ENCODE data around the gene CHMP3.

DNA sequence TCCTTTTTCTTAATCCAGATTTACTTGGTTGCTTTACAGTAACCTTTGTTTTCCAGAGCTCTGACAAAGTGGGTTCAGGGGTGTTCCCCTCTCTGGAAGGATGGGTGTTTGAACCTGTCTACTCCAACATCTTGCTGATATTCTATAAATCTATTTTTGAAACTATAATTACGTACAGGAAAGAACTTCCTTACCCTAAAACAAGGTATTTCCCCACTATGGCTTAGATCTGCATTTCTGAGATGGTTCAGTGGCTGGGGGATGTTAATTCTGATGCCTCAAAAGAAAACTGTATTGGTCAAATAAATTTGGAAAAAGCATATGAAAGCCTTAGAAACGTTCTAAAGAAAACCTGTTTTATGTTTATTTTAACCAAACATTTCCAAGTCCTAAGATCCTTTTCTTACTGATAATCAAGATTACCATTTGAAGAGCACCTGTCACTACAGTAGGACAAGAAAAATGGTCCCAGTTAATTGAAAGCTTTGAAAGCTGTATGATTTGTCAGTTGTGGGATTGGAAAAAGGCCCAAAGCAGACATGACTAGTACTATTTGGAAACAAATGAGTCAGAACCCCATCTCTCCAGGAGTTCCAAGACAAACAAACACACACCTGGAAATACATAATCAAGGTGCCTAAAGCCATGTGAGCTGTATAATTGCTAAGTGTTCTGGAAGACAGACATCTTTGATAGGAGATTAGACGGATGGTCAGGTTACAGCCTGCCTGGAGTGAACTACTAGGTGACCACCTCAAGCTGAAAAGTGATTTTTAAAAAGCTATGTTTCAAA is 64.6 kb downstream of the CHMP3 start:
- TF ChIP-seq, protein P1, sequence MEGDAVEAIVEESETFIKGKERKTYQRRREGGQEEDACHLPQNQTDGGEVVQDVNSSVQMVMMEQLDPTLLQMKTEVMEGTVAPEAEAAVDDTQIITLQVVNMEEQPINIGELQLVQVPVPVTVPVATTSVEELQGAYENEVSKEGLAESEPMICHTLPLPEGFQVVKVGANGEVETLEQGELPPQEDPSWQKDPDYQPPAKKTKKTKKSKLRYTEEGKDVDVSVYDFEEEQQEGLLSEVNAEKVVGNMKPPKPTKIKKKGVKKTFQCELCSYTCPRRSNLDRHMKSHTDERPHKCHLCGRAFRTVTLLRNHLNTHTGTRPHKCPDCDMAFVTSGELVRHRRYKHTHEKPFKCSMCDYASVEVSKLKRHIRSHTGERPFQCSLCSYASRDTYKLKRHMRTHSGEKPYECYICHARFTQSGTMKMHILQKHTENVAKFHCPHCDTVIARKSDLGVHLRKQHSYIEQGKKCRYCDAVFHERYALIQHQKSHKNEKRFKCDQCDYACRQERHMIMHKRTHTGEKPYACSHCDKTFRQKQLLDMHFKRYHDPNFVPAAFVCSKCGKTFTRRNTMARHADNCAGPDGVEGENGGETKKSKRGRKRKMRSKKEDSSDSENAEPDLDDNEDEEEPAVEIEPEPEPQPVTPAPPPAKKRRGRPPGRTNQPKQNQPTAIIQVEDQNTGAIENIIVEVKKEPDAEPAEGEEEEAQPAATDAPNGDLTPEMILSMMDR (IDR thresholded peaks at IDR 0.05 in 4 of 5, conservative IDR thresholded peaks at IDR 0.05 in 1 of 5) = no peak
- no peak for TF ChIP-seq POLR2A (IDR thresholded peaks at IDR 0.05)

All from gastrocnemius medialis (tissue), 4 donors.